ENCODE results near the gene GRAMD1C. TPM values are rescaled to one million over a fixed set of nuclear protein-coding genes. Genes with fewer than 3 reads are reported as not detected.
"Not testable (repeated sequence)": the region's sequence is repeated elsewhere in the genome, so short reads cannot be mapped to it uniquely, and the experiment has no call there.

The GRAMD1C gene
- total RNA-seq, 1 donor = 2.4 TPM

DNA sequence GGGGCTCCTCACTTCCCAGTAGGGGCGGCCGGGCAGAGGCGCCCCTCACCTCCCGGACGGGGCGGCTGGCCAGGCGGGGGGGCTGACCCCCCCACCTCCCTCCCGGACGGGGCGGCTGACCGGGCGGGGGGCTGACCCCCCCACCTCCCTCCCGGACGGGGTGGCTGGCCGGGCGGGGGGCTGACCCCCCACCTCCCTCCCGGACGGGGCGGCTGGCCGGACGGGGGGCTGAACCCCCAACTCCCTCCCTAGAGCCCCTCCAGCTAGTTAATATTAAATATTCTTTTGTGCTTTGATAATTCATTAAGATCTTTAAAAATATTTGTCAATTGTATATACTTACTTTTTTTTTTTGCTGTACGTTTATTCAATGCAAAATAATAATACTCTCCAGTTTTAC lies 11.3 kb downstream of the GRAMD1C start:
- not testable (repeated sequence) for DNase-seq (ENCODE audit: low read depth in 2 of 3, low spot score in 2 of 3)

DNA sequence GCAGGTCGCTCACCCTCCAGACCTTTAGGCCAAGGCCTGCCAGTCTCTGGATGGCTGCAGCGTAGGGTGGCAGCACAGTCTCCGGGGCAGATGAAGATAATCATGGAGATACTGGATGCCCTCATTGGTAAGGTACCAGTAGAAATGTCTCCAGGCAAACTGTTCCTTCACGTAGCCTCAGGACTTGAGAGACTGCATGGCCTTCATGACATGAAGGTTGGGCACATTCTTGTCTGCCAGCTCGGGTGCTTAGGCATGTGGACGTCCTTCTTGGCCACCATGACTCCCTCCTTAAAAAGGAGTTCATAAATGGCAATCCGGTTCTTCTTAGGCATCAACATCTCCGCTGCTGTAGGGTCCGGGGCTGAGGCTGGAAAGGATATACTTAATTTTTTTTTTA lies 11.8 kb downstream of the GRAMD1C start:
- not testable (repeated sequence) for DNase-seq (ENCODE audit: low read depth in 2 of 3, low spot score in 2 of 3)

DNA sequence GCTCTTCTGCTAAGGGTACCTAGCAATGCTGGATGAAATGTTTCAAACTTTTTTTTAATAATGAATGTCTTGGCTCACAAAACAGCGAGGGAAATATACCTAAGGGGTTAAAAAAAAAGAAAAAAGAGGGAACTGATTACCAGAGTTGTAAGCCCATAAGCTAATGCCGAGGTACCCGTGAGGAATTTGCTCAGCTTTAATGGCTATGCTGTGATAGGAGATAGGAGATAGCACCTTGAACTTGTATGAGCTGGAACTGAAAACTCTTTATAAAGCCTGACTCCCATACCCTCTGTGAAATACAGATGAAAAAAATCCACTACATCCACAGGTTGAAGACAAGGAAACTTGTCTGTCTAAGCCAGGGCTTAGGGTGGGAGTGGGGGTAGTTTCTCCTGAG lies 13.9 kb downstream of the GRAMD1C start:
- DNase-seq (ENCODE audit: low read depth in 2 of 3, low spot score in 2 of 3) = no peak

DNA sequence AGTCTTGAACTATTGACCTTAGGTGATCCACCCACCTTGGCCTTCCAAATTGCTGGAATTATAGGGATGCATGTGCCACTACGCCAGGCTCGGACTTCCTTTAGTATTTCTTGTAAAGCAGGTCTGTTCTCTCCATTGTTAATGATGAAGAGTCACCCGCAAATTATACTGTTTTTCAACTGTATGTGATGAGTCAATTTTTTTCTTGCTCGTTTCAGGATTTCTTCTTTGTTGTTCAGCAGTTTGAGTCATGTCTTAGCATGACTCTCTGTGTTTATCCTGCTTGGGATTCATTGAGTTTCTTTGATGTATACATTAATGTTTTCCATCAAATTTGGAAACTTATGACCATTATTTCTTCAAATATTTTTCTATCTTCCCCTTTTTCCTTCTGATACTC lies 28.9 kb downstream of the GRAMD1C start:
- DNase-seq (ENCODE audit: low read depth in 2 of 3, low spot score in 2 of 3) = no peak

DNA sequence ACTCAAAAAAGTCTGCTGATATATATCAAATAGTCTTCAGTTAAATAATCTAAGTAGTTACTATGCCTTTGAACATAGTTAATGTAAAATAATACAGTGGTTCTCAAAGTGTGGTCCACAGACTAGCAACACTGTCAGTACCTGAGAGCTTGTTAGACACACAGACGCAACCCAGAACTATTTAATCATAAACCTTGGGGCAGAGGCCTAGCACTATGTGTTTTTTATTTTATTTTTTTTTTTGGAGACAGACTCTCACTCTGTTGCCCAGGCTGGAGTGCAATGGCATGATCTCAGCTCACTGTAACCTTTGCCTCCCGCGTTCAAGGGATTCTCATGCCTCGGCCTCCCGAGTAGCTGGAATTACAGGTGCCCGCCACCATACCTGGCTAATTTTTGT lies 34.7 kb downstream of the GRAMD1C start:
- no peak for DNase-seq (ENCODE audit: low read depth in 2 of 3, low spot score in 2 of 3)

DNA sequence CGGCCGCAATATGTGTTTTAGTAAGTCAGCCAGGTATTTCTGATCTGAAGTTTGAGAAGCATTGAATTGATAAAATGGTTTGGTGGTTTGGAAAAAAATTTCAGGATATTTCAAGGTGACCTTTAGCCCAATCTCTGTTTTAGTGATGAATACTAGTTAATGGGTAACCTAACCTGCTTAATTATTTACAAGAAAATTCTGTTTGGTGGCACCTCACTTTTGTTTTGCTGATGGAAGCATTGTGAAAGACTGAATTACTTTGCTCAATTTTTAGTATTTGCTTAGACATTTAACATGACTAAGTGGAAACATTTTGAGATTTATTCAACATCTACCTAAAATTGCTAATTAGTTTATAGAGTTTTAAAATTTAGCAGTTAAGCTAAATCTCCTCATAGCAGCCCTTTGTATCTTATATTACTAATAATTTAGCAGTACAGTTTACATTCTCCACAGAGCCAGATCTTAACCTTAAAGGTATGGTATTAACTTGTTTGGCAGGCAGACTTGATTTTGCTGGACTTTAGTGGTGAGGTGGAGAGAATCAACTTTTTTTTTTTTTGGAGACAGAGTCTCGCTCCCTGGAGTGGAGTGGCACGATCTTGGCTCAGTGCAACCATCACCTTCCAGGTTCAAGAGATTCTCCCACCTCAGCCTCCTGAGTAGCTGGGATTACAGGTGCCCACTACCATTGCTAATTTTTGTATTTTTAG lies 35.4 kb downstream of the GRAMD1C start:
- no peak for DNase-seq (ENCODE audit: low read depth in 2 of 3, low spot score in 2 of 3)

DNA sequence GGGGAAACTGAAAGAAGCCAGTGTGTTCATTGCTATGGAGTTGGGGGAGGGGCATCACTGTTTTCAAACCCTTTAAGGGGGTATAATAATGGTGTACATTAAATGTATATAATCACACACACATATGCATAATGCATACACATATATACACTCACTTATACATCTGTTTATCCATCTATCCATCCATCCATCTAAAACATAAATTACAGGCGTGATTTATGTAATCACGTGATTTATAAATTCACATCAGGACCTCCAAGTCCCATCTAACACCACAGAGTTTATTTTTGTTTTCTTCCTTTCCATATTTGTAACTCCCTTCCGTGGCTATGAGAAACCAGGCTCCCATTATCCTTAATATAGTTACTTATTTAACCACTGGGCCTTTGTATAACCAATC lies 39.8 kb downstream of the GRAMD1C start:
- DNase-seq (ENCODE audit: low read depth in 2 of 3, low spot score in 2 of 3) = no peak

DNA sequence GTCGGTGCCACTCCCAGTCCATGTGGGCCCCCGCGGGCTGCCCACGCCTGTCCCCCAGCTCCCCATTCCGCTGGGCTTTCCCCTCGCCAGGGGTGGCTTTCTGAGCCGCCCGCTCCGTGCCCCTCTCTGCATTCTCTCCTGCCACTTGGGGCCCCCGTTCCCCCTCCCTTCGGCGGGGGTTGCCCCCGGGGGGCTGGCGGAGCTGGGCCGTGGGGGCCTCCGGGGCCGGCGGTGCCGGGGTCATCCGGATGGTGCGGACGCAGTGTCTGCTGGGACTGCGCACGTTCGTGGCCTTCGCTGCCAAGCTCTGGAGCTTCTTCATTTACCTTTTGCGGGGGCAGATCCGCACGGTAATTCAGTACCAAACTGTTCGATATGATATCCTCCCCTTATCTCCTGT lies 46.5 kb downstream of the GRAMD1C start:
- DNase-seq (ENCODE audit: low read depth in 2 of 3, low spot score in 2 of 3) = no peak

DNA sequence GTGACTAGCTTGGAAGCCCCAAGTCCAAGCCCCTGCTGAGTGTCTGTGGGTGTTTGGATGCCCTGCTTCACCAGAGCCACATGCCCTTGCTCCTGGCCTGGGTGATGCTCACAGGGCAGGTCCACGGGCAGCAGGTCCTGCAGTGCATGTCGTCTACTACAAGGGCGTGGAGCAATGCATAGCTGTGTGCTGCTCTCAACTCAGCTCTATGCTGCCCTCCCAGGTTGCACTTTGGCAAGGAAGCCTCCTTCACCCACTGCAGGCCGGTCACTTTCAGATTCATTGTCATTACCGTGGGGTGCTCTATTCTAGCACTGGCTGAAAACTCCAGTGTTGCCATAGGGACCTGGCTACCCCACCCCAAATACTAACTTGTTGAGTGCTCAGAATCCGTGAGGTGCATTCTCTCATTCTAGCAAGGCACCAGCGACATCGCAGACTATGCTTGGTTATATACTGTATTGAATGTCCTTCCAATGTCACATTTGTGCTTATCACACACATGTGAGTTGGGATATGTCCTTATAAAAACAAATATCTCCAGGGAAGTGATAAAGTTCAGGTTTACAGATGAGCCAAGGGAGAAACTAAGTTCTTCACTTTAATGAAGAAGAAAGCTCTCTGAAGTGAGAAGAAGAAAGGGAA lies 51.8 kb downstream of the GRAMD1C start:
- DNase-seq (ENCODE audit: low read depth in 2 of 3, low spot score in 2 of 3) = no peak

DNA sequence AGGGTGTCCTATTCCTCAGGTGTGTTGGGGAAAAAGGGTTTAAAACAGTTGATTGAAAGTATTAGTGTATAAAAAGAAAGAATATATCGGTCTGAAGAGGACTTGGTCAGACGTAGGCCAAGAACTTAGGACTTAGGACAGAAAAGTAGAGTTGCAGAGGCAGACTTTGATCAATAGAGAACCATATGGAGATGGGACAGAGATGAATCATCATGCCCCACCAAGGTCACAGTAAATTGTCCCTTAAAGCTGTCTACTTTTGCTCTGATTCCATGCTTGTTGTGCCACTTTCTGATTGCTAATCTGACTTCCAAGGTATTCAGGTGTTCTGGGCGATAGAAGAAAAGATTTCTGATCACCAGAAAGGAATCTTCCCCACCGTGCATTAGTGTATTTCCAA lies 56.3 kb downstream of the GRAMD1C start:
- no peak for DNase-seq (ENCODE audit: low read depth in 2 of 3, low spot score in 2 of 3)

DNA sequence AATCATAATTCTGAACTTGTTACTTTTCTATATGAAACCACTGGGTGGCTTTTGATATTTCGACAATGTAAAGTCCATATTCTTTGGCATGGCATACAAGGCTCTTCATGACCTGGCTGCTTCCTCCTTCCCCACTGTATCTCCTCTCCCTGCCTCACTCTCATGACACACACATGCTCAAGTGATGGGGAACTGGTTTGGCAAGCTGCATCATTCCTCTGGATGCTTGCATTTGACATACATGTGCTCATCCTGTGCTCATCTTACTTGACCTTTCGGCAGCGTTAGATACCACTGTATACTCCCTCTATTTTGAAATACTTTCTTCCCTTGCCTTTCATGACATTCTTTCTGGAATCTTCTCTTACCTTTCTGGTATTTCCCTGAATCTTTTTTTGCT lies 57.4 kb downstream of the GRAMD1C start:
- DNase-seq (ENCODE audit: low read depth in 2 of 3, low spot score in 2 of 3) = no peak

DNA sequence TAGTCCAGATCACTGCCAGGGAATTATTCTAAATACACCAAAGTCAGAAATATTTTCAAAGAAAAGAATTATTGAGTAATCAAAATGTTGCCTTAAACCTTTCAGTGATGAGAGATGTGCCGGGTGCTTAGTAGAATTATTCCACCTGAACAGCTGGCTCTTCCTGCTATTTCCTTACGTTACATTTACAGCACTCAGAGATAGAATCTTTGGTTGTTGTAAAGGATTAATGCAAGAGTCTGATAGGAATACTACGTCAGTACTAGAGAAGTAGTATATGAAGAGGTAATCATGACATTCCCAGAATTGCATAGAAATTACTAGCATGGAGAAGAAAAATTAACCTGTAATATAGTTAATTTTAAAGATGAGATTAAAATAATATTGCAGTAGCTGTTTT lies 58.3 kb downstream of the GRAMD1C start:
- no peak for DNase-seq (ENCODE audit: low read depth in 2 of 3, low spot score in 2 of 3)

DNA sequence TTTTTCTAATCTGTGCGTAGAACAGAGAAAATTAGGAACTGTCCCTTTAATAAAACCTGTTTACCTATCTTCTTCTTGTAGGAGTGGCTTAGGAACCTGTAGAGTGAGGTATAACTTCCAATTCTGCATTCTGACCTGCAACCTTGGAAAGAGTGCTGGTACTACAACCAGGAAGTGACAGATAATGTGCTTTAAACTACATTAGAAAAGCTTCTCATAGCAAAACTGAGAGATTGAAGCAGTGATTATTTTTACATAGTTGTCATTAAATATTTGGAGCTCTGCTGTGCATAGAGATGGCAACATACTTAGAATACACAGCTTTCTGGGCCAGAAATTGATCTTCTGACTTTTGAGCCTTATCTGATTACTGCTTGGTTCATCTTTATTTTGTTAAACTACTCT lies 58.8 kb downstream of the GRAMD1C start:
- DNase-seq (ENCODE audit: low read depth in 2 of 3, low spot score in 2 of 3) = no peak

DNA sequence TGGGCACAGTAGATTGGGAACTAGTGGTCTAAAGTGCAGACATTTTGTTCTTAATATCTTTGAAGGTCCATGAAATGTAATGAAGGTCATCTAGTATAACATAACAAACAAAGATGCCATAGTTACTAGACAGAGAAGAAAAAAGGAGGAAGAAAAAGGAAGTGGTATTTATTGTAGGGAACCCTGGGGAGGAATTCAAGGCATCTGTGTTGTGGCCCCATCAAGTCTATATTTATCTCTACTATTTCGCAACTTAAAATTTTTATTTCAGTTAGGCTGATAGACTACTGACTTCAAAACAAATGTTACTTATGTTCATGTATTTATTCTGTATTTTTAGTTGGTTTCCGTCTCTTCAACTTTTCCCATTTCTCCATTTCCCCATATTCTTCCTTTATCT lies 60.3 kb downstream of the GRAMD1C start:
- no peak for DNase-seq (ENCODE audit: low read depth in 2 of 3, low spot score in 2 of 3)

DNA sequence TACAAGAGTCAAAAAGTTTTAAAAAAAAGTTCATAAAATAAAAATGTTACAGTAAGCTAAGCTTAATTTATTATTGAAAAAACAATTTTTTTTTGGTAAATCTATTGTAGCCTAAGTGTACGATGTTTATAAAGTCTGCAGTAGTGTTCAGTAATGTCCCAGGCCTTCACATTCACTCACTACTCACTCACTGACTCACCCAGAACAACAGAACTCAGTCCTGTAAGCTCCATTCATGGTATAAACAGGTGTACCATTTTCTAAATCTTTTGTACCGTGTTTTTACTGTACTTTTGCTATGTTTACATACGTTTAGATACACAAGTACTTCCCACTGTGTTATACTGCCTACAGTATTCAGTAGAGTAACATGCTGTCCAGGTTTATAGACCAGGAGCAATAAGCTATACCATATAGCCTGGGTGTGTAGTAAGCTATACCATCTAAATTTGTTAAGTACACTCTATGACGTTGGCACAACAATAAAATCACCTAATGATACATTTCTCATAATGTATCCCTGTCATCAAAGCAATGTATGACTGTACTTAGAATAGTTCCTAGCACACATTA lies 68.1 kb downstream of the GRAMD1C start:
- no peak for DNase-seq (ENCODE audit: low read depth in 2 of 3, low spot score in 2 of 3)

DNA sequence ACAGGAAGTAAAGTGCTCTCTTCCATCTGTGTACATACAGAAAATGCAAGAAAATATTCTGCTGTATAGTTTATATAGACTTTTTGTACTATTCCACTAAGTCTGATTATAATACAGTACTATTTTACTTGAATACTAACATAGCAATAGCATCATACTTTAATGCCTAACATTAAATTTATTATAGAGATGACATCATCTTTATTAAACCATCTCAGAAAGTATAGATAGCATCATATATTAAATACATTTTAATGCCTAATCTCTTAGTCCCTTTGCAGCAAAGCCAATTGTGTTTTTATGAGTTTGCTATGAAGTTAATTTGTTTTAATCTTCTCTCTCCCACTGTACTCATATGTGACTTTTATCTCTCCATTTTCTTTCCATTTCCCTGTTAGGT lies 69.5 kb downstream of the GRAMD1C start:
- no peak for DNase-seq (ENCODE audit: low read depth in 2 of 3, low spot score in 2 of 3)

DNA sequence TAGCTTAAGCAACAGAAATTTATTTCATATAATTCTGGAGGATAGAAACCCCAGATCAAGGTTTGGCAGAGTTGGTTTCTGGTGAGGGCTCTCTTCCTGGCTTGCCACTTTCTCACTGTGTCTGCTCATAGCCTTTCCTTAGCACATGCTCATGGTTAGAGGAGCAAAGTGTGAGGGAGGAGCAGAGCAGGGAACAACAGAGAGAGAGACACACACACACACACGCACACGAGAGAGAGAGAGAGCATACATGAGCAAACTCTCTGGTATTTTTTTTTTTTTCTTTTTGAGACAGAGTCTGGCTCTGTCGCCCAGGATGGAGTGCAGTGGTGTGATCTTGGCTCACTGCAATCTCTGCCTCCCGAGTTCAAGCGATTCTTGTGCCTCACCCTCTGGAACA lies 72.4 kb downstream of the GRAMD1C start:
- no peak for DNase-seq (ENCODE audit: low read depth in 2 of 3, low spot score in 2 of 3)

DNA sequence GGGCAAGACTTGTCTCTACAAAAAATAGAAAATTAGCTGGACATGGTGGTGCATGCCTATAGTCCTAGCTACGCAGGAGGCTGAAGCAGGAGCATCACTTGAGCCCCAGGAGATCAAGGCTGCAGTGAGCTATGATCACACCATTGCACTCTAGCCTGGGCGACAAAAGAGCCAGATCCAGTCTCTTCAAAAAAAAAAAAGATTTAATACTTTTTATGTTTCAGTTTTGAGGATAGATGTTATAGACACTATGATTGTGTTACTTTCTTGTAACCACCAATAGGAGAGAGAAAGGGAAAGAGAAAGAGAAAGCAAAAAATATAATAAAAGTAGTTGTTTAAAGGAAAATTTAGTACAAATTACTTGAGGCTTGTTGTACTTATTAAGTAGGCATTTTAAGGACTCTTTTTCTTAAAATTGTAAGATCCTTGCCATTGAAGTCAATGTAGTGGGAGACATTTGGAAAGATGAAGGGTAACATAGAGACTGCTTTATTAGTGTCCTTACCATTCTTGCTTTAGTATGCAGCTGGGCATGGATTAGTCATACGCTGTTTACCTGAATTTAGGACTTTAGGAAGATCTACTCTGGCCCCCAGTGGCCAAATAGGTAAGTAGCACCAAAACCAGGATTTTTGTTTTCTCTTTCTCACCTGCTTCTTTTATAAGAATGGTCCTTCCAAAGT lies 74.1 kb downstream of the GRAMD1C start:
- DNase-seq (ENCODE audit: low read depth in 2 of 3, low spot score in 2 of 3) = peak; percentile 10 to 80 (median 62)

DNA sequence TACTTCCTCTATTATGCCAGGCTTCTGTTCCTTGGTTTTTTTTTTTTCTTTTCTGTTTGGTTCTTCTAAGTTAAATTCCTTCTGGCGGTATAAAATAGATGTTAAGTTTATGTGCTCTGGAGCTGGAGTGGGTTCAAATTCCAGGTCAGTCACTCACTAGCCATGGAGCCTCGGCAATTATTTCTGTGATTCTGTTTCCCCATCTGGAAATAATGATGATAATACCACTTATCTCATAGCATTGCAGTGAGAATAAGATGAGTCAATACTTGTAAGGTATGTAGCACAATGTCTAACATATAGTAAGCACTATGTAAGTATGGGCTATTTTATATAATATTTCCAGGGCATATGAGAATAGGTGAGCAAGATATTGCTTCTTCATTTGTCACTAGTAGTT lies 76.1 kb downstream of the GRAMD1C start:
- DNase-seq (ENCODE audit: low read depth in 2 of 3, low spot score in 2 of 3) = no peak

DNA sequence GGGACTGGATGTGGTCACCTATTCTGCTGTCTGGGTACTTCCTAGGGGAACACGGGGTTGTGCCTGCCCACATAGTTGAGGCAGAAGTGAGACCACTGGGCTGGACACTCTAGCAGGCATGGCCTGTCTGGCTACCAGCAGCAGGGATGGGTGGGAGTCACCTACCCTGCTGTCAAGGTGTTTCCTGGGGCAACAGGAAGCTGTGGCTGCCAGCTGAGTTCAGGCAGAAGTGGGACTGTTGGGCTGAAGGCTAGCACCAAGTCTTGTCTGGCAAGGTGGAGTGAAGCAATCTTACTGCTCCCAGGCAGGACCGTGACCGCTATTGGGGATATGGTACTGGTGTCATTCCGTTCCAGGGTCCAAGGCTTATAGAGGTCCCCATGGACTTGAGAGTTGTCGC lies 89.0 kb downstream of the GRAMD1C start:
- DNase-seq (ENCODE audit: low read depth in 2 of 3, low spot score in 2 of 3) = peak in 2 of 3 donors; percentile 44 to 77

DNA sequence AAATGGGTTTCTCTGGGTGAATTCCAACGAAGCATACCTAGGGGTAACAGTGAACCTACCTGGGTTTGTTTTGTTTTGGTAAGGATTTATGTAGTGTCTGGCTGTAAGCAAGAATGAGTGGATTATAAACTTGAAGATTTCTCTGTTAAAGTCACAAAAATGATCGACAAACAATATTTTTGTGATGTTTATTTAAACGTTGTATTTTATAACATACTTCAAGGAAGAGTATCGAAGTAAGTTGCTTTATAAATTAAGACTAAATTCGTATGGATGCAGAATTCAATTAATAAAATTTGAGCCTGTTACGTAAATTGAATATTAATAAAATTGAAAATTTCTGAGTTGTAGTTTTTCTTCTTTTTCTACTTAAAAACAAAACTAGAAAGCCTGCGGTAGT lies 108.2 kb downstream of the GRAMD1C start:
- DNase-seq (ENCODE audit: low read depth in 2 of 3, low spot score in 2 of 3) = no peak
